HEK293 (cell line): Measurements from ENCODE around the gene DHX38.

Experiments
- CTCF ChIA-PET: fragments of 350-600 bp; formaldehyde crosslinking; extraction: SDS; loops from one replicate; lab custom pipeline; 2021; ENCODE audit warnings: antibody characterized with exemption; lab: Yijun Ruan, JAX
- POLR2A ChIA-PET: fragments of 300-600 bp; formaldehyde crosslinking; extraction: SDS; loops from one replicate; lab custom pipeline; 2020; ENCODE audit warnings: antibody characterized with exemption, inconsistent platforms; lab: Yijun Ruan, JAX
- H3K27ac ChIP-seq: fragments of 200-500 bp; sonication (Bioruptor generic); 2 replicates; pipeline ENCODE4 v1.5.1; 2014; ENCODE audit warnings: low read depth, low read length, control low read depth, inconsistent platforms; ENCODE audit errors: extremely low read depth
- H3K36me3 ChIP-seq, 2 experiments: fragments of 200-500 bp in 1 of 2; sonication (Bioruptor generic) in 1 of 2; 1 replicate in 1 of 2; 2 replicates in 1 of 2; pipeline ENCODE4 v1.5.1; 2014 to 2017; ENCODE audit warnings: inconsistent platforms in 2 of 2, low read length in 2 of 2; ENCODE audit not compliant: control insufficient read depth in 2 of 2, insufficient read depth in 1 of 2
- H3K4me1 ChIP-seq: fragments of 200-500 bp; sonication (Bioruptor generic); 2 replicates; pipeline ENCODE4 v1.5.1; 2014; ENCODE audit warnings: mild to moderate bottlenecking, low read length, inconsistent platforms; ENCODE audit not compliant: control insufficient read depth, insufficient read depth
- H3K4me3 ChIP-seq: 2 replicates; pipeline ENCODE4 v1.5.1; 2011; ENCODE audit warnings: low read depth, mild to moderate bottlenecking, control low read depth, low read length, moderate library complexity
- H3K9me3 ChIP-seq: fragments of 200-500 bp; sonication (Bioruptor generic); 2 replicates; pipeline ENCODE4 v1.5.1; 2014; ENCODE audit warnings: low read depth, low read length, inconsistent platforms; ENCODE audit not compliant: control insufficient read depth, insufficient read depth
- BCL6B ChIP-seq: fragments of 450-650 bp; formaldehyde crosslinking; IDR thresholded peaks from 2 replicates; pipeline ENCODE4 v1.5.1; 2017; ENCODE audit warnings: missing biosample characterization, missing genetic modification characterization
- PRDM10 ChIP-seq: fragments of 450-650 bp; formaldehyde crosslinking; IDR thresholded peaks from 2 replicates; pipeline ENCODE4 v1.5.1; 2016; ENCODE audit warnings: missing biosample characterization, missing genetic modification characterization
- ZNF140 ChIP-seq: fragments of 450-650 bp; formaldehyde crosslinking; IDR thresholded peaks from 2 replicates; pipeline ENCODE4 v1.5.1; 2016; ENCODE audit warnings: missing biosample characterization, missing genetic modification characterization
- ZNF184 ChIP-seq: fragments of 450-650 bp; IDR thresholded peaks from 2 replicates; pipeline ENCODE4 v1.5.1; 2018; ENCODE audit warnings: missing biosample characterization, mild to moderate bottlenecking, missing genetic modification characterization
- ZNF19 ChIP-seq: fragments of 450-650 bp; formaldehyde crosslinking; IDR thresholded peaks from 2 replicates; pipeline ENCODE4; 2016; ENCODE audit warnings: missing biosample characterization, missing genetic modification characterization, low read depth
- ZNF214 ChIP-seq: fragments of 450-650 bp; formaldehyde crosslinking; IDR thresholded peaks from 2 replicates; pipeline ENCODE4 v1.5.1; 2017; ENCODE audit warnings: missing biosample characterization, mild to moderate bottlenecking, missing genetic modification characterization, borderline replicate concordance
- ZNF354C ChIP-seq: fragments of 450-650 bp; formaldehyde crosslinking; IDR thresholded peaks from 2 replicates; pipeline ENCODE4 v1.5.1; 2016; ENCODE audit warnings: missing biosample characterization, missing genetic modification characterization, low read depth, borderline replicate concordance
- ZNF362 ChIP-seq: fragments of 450-650 bp; formaldehyde crosslinking; IDR thresholded peaks from 2 replicates; pipeline ENCODE4 v1.5.1; 2016; ENCODE audit warnings: missing biosample characterization, missing genetic modification characterization
- ZNF37A ChIP-seq: fragments of 450-650 bp; IDR thresholded peaks from 2 replicates; pipeline ENCODE4 v1.5.1; 2018; ENCODE audit warnings: missing biosample characterization, missing genetic modification characterization
- ZNF426 ChIP-seq: fragments of 450-650 bp; formaldehyde crosslinking; IDR thresholded peaks from 2 replicates; pipeline ENCODE4 v1.5.1; 2017; ENCODE audit warnings: missing biosample characterization, missing genetic modification characterization, mild to moderate bottlenecking, inconsistent platforms, moderate library complexity
- ZNF621 ChIP-seq: fragments of 450-650 bp; formaldehyde crosslinking; IDR thresholded peaks from 2 replicates; pipeline ENCODE4 v1.5.1; 2017; ENCODE audit warnings: missing biosample characterization, missing genetic modification characterization
- ZNF623 ChIP-seq: fragments of 450-650 bp; formaldehyde crosslinking; IDR thresholded peaks from 2 replicates; pipeline ENCODE4 v1.5.1; 2016; ENCODE audit warnings: missing biosample characterization, missing genetic modification characterization
- ZNF624 ChIP-seq: fragments of 450-650 bp; formaldehyde crosslinking; IDR thresholded peaks from 2 replicates; pipeline ENCODE4 v1.5.1; 2017; ENCODE audit warnings: missing biosample characterization, missing genetic modification characterization
- ZNF645 ChIP-seq: fragments of 450-650 bp; formaldehyde crosslinking; IDR thresholded peaks from 2 replicates; pipeline ENCODE4; 2016; ENCODE audit warnings: missing biosample characterization, missing genetic modification characterization
- ZNF664 ChIP-seq: fragments of 450-650 bp; formaldehyde crosslinking; IDR thresholded peaks from 2 replicates; pipeline ENCODE4 v1.5.1; 2016; ENCODE audit warnings: missing biosample characterization, missing genetic modification characterization
- ZNF843 ChIP-seq: fragments of 450-650 bp; formaldehyde crosslinking; IDR thresholded peaks from 2 replicates; pipeline ENCODE4 v1.5.1; 2016; ENCODE audit warnings: missing biosample characterization, missing genetic modification characterization

Gene DHX38

GRCh38 chr16:72109966-72110530, 16.4 kb downstream of the DHX38 start:
- no peak overlapping the region for H3K4me3 ChIP-seq
- TF ChIP-seq ZNF37A (no peak), ZNF184 (tag by site-specific recombination) (no peak), ZNF664 (tag by site-specific recombination) (no peak), ZNF624 (tag by site-specific recombination) (no peak), ZNF843 (tag by site-specific recombination) (no peak), ZNF354C (tag by site-specific recombination) (no peak), ZNF214 (tag by site-specific recombination) (no peak), ZNF645 (tag by site-specific recombination) (no peak), ZNF362 (tag by site-specific recombination) (no peak)
- ChIA-PET CTCF (no interaction called here), POLR2A (no interaction called here)
- no peaks in the 10 kb centered on the region for H3K9me3 ChIP-seq
- no peak overlapping the region for H3K27ac ChIP-seq
- no peaks in the 10 kb centered on the region for H3K4me1 ChIP-seq
- peaks cover 4 to 86% of the 10 kb centered on the region in 2 experiments; a peak in 2 of 3 replicates for H3K36me3 ChIP-seq

GRCh38 chr16:72110662-72111615, 17.3 kb downstream of the DHX38 start:
- H3K4me1 ChIP-seq: no peaks in the 10 kb centered on the region
- peaks cover 4 to 77% of the 10 kb centered on the region in 2 experiments; a peak in 2 of 3 replicates for H3K36me3 ChIP-seq
- TF ChIP-seq ZNF140 (no peak), ZNF426 (tag by site-specific recombination) (no peak), BCL6B (tag by site-specific recombination) (no peak), ZNF19 (tag by site-specific recombination) (no peak), ZNF621 (tag by site-specific recombination) (no peak), PRDM10 (tag by site-specific recombination) (no peak), ZNF623 (tag by site-specific recombination) (no peak)
- TF ChIP-seq, all 188 proteins: peak for 0
- Histone ChIP-seq H3K27ac (no peak overlapping the region), H3K4me3 (no peak overlapping the region), H3K9me3 (no peaks in the 10 kb centered on the region)
- POLR2A ChIA-PET: no interaction called here
- CTCF ChIA-PET: interaction anchor here (0.5 to 1.1 kb wide), 2 partner anchors 16 to 42 kb away, joined by 3 read pairs; no protein-coding TSS in a partner anchor
